WTC11 (cell line): ENCODE data around the gene SINHCAF.

Source experiments
- TEAD1 ChIP-seq: sonication (generic); formaldehyde crosslinking; IDR thresholded peaks from 2 replicates; pipeline ENCODE4 v1.8.0; 2022; ENCODE audit warnings: mild to moderate bottlenecking, missing genetic modification reagents
- TF ChIP-seq, protein P1 (sequence below): fragments of 200-600 bp; IDR thresholded peaks from 2 replicates; pipeline ENCODE4 v1.8.0; 2022; ENCODE audit warnings: antibody characterized with exemption

DNA sequence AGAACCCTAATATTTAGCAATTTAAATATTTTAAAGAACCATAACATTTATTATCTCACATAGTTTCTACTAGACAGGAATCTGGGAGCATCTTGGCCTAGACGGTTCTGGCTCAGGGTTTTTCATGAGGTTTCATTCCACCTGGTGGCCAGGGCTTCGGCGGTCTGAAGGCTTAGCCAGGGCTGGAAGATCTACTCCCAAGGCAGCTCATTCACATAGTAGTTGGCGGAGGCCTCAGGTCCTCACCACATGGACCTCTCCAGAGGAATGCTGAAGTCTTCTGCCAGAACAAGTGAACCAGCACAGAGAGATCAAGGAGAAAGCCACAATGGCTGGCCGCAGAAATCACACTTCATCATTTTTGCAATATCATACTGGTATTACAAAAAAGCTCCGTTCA is 68.2 kb downstream of the SINHCAF start:
- TF ChIP-seq, protein P1, sequence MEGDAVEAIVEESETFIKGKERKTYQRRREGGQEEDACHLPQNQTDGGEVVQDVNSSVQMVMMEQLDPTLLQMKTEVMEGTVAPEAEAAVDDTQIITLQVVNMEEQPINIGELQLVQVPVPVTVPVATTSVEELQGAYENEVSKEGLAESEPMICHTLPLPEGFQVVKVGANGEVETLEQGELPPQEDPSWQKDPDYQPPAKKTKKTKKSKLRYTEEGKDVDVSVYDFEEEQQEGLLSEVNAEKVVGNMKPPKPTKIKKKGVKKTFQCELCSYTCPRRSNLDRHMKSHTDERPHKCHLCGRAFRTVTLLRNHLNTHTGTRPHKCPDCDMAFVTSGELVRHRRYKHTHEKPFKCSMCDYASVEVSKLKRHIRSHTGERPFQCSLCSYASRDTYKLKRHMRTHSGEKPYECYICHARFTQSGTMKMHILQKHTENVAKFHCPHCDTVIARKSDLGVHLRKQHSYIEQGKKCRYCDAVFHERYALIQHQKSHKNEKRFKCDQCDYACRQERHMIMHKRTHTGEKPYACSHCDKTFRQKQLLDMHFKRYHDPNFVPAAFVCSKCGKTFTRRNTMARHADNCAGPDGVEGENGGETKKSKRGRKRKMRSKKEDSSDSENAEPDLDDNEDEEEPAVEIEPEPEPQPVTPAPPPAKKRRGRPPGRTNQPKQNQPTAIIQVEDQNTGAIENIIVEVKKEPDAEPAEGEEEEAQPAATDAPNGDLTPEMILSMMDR, result no peak
- no peak for TF ChIP-seq TEAD1
